Thoracic aorta (tissue), 2 donors: Measurements from ENCODE around the gene OR2B2. TPM values are rescaled to one million over a fixed set of nuclear protein-coding genes. Genes with fewer than 3 reads are reported as not detected.
"Not testable (repeated sequence)": the region's sequence is repeated elsewhere in the genome, so short reads cannot be mapped to it uniquely, and the experiment has no call there.

Source experiments
- ATAC-seq: fragments of 150-250 bp; one replicate; pipeline ENCODE4 v1.8.0; 2017; ENCODE audit warnings: low read depth; ENCODE audit not compliant: insufficient number of reproducible peaks, low FRiP score
- DNase-seq: peaks from one replicate; pipeline ENCODE4 v3.0.0-alpha.2; 2020; ENCODE audit warnings: low spot score
- H3K27ac ChIP-seq, 2 donors: fragments of 200-600 bp; sonication (generic); 1 replicate in 1 of 2; 2 replicates in 1 of 2; pipeline ENCODE4 v1.5.1; 2016; ENCODE audit warnings: mild to moderate bottlenecking in 2 of 2, moderate library complexity in 2 of 2
- H3K27me3 ChIP-seq: fragments of 200-600 bp; sonication (generic); replicated peaks from 2 replicates; pipeline ENCODE4 v1.6.0; 2016; ENCODE audit warnings: mild to moderate bottlenecking; ENCODE audit not compliant: insufficient read depth
- H3K36me3 ChIP-seq: fragments of 200-600 bp; sonication (generic); one replicate; pipeline ENCODE4 v1.5.1; 2016
- H3K4me1 ChIP-seq, 2 donors: fragments of 200-600 bp; sonication (generic); 1 replicate in 1 of 2; 2 replicates in 1 of 2; pipeline versions ENCODE4 v1.5.1 to v1.6.0; 2016; ENCODE audit warnings: low read depth in 2 of 2, mild to moderate bottlenecking in 1 of 2; ENCODE audit not compliant: control insufficient read depth in 1 of 2
- H3K4me3 ChIP-seq: fragments of 200-600 bp; sonication (generic); 2 replicates; pipeline ENCODE4 v1.5.1; 2016; ENCODE audit warnings: mild to moderate bottlenecking
- H3K9me3 ChIP-seq: fragments of 200-600 bp; sonication (generic); 2 replicates; pipeline ENCODE4 v1.5.1; 2016
- CTCF ChIP-seq: fragments of 200-600 bp; sonication (generic); IDR thresholded peaks from one replicate; pipeline ENCODE4 v1.5.1; 2019; ENCODE audit warnings: antibody characterized with exemption
- total RNA-seq, 2 donors: library from RNA; depleted of rRNA; stranded (reverse); fragments of >200 nt; gene quantifications; one replicate each; pipeline versions ENCODE4 v1.1.0 to v1.2.3, GENCODE V29; 2016

Gene OR2B2
- total RNA-seq, result not detected

- Histone ChIP-seq H3K4me1 (no peaks in the 10 kb centered on the region), H3K36me3 (no peaks in the 10 kb centered on the region), H3K27me3 (no peaks in the 10 kb centered on the region), H3K4me3 (no peak within 1 kb of the TSS), H3K9me3 (no peaks in the 10 kb centered on the region), H3K27ac (no peak within 1 kb of the TSS)
- no peak for TF ChIP-seq CTCF
- ATAC-seq, result no peak
- DNase-seq, result no peak
Observed at GRCh38 chr6:27911956-27912446, at the start of gene OR2B2. TSS of gene OR2B2 (minus strand) at chr6:27912396. CDS start at chr6:27912319, 77 bp downstream.

- ATAC-seq (no peak), DNase-seq (no peak)
- no peaks in the 10 kb centered on the region for H3K9me3 ChIP-seq
- no peaks in the 10 kb centered on the region for H3K4me1 ChIP-seq
- H3K27ac ChIP-seq, result no peak overlapping the region
- H3K36me3 ChIP-seq, result no peaks in the 10 kb centered on the region
- no peak for TF ChIP-seq CTCF
- no peak overlapping the region for H3K4me3 ChIP-seq
- H3K27me3 ChIP-seq, result no peaks in the 10 kb centered on the region
Observed at GRCh38 chr6:27957516-27957915, 45.3 kb upstream of the OR2B2 start.

DNA sequence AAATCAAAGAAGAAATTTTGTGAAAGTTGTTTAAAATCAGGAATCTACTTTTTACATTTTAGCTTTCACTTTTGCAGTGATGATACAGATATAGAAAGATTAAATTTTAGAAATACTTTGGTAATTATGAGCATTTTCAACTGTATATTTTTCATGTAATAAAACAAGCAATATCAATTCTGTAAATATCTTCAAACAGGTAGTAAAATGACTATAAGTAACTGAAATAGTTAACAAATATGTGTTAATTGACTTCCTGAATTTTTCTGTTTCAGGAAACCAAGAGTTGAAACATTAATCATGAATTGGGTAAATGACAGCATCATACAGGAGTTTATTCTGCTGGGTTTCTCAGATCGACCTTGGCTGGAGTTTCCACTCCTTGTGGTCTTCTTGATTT is 44.7 kb upstream of the OR2B2 start, which contains the start of gene OR2B6:
Gene OR2B6, plus strand, starts transcription at position 301 of the 400 bp plus-strand sequence. Its CDS starts 0 bp downstream, at position 301.
- Histone ChIP-seq H3K27me3 (no peaks in the 10 kb centered on the region), H3K9me3 (no peaks in the 10 kb centered on the region), H3K27ac (no peak within 1 kb of the TSS), H3K4me3 (no peak within 1 kb of the TSS), H3K36me3 (no peaks in the 10 kb centered on the region), H3K4me1 (no peaks in the 10 kb centered on the region)
- no peak for DNase-seq
- no peak for TF ChIP-seq CTCF
- ATAC-seq, result no peak

- no peak for DNase-seq
- no peak for TF ChIP-seq CTCF
Observed at GRCh38 chr6:27951040-27951439, 38.8 kb upstream of the OR2B2 start.

GRCh38 chr6:27948237-27948636 is 36.0 kb upstream of the OR2B2 start:
- H3K4me1 ChIP-seq, result no peaks in the 10 kb centered on the region
- DNase-seq (no peak), ATAC-seq (no peak)
- H3K27ac ChIP-seq, result no peak overlapping the region
- no peaks in the 10 kb centered on the region for H3K27me3 ChIP-seq
- H3K36me3 ChIP-seq, result no peaks in the 10 kb centered on the region
- no peaks in the 10 kb centered on the region for H3K9me3 ChIP-seq
- no peak for TF ChIP-seq CTCF
- H3K4me3 ChIP-seq, result no peak overlapping the region

More at GRCh38 chr6:27951040-27951439, 38.8 kb upstream of the OR2B2 start:
- Histone ChIP-seq H3K4me1 (no peaks in the 10 kb centered on the region), H3K27me3 (no peaks in the 10 kb centered on the region), H3K9me3 (no peaks in the 10 kb centered on the region), H3K36me3 (no peaks in the 10 kb centered on the region), H3K4me3 (no peak overlapping the region), H3K27ac (no peak overlapping the region)
- no peak for ATAC-seq

DNA sequence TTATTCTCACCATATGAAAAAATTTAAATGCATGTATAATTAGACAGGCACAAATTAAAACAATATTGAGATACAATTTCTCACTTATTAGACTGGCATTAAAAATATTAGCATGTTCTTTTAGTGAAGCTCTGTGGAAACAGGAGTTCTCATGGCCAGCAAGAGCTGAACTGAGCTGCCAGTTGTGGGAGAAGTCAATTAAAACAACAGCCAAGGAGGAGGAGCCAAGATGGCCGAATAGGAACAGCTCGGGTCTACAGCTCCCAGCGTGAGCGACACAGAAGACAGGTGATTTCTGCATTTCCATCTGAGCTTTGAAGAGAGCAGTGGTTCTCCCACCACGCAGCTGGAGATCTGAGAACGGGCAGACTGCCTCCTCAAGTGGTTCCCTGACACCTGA is 30.9 kb upstream of the OR2B2 start:
- not testable (repeated sequence) for H3K36me3 ChIP-seq, H3K4me3 ChIP-seq, H3K4me1 ChIP-seq, H3K27ac ChIP-seq, DNase-seq, ATAC-seq, H3K27me3 ChIP-seq, H3K9me3 ChIP-seq
